GM18520 (cell line): ENCODE data around the gene UCN.
"Not testable (repeated sequence)": the region's sequence is repeated elsewhere in the genome, so short reads cannot be mapped to it uniquely, and the experiment has no call there.

ENCODE experiments used
- ATAC-seq: cut with Tn5 transposase; IDR thresholded peaks from one replicate; pipeline ENCODE4 v1.9.1; 2021; ENCODE audit not compliant: unreplicated experiment

Gene UCN

DNA sequence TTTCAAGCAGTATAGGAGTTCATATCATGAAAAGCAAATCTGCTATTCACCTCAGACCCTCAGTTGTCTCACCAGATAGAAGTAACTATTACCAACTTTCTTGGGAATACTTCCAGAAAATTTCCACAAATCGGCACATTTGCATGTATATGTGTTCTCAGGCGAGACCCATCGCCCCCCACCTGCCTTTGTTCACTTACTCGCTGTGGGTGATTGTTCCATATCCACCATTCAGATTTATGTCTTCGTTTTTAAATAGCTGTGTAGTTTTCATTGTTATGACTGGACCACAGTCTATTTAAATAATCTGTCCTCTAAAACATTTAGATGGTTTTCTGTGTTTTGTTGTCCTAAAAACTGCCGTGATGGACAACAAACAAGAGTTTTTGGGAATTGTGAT, 22.8 kb downstream of the UCN start:
- ATAC-seq: no peak

DNA sequence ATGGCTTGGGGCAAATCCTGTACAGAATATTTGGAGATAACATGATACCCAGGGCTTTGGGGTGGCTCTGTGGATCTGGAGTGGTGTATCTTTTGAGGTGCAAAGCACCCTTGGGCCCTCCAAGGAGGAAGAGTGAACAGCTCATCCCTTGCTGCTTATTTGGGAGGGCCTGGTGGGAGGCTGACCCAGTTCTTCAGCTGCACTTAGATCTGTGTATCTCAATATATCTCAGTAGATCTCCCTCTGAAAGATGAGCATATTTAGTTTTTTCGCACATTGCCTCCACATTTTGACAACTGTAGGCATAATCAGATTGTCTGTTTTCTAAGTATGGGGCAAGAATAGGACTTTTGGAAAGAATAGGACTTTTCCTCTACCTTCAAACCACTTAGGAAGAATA, 23.2 kb downstream of the UCN start:
- no peak for ATAC-seq

DNA sequence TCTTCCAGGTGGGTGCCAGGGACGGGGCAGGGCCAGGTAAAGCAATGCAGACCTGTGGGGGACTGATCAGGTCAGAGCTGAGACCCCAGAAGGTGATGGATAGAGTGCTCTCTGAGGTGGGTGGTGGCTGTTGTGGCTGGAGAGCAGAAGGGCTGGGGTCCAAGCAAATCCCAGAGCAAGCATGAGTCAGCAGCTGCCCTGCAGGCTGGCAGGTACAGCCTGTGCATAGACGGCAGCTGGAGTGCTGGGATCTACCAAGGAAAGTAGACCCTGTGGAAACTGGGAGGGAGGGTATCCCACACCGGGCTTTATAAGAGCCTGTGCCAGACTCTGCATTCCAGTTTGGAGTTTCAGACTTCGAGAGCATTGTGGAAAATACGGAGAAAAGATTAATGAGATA, 25.4 kb downstream of the UCN start:
- no peak for ATAC-seq

DNA sequence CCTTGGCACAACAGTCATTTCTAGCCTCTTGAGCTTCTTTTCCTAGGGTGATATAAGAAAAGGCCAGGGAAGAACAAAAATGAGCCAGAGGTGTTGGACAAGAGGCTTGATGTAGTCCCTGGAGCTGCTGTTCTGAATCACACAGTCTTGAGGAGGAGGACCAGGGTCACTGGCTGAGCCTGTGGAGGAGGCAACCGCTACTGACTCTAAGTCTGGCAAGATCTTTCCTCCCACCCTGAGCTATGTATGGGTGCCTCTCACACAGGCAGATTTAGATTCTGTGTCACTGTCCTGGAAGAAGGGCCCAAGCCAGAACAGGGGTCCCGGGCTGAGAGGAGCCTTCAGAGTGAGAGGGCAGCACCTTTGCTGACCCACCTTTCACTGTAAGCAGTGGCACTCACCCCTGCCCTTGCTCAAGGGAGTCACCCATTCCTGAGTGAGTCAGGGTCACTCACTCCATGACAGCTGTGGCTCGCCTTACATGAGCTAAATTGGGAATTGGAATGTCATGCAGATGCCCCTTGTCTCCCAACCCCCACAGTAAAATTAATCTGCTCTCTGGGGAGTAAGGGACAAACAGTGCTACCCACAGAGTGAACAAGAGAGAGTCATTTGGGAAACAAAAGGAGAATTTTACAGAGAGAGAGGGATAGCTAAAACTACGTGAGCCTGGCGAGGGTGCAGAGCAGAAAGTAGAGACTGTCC, 26.2 kb downstream of the UCN start, which contains the start of gene TRIM54:
Gene TRIM54 (plus strand): TSS at position 575 of the 705 bp plus-strand sequence. CDS start 303 bp downstream, outside the sequence.
- ATAC-seq: no peak

DNA sequence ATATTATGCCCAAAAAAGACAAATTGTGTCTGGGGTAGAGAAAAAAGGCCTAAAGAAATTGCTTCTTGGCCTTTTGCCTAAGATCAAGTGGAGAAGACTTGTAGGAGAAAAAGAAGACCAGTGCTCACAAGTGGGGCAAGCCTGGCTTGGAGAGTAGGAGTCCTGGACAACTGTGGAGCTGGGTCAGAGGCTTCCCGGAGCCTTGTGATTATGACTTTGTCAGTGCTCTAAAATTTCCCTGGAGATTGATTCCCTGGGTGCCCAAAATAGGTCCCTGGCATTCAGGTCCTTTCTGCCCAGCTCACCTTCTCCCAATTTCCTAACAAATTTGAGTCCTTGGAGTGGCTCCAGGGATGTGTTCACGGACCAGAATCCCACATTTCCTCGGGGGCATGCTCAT, 26.8 kb downstream of the UCN start:
- no peak for ATAC-seq

DNA sequence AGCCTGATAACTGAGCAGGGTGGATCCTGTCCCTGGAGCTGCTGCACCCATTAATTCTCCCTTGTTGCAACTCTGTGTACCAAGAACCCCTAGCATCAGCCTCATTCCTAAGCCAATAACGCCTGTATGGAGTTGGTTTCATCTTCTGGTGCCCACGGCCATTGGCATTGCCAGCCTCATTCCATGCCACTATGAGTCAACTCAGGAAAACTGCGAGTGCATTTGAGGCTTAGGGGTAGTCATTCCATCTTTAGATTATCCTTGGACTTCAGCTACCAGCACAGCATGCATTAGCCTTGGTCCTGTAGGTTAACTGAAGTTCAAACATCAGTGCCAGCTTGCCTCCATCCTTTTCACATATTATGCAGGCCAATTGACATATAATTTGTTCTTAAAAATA, 27.4 kb downstream of the UCN start:
- ATAC-seq: no peak

DNA sequence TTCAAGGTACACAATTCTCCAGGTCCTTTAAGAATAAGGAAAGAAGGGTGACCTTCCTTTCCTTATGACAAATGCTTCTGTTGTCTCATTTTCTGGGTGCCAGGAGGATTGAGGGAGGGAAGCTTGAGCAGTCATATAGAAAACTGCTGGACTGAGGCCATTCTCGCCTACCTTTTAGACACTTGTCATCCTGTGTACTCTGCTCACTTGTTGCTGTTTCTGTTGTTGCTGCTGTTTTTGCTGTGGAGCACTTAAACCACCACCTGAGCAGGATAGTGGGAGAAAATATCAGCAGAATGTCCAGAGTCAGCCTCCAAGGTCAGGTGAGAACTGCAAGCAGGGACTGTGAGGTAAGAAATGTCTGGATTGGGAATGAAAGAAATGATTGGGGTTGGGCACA, 30.2 kb downstream of the UCN start:
- no peak for ATAC-seq

DNA sequence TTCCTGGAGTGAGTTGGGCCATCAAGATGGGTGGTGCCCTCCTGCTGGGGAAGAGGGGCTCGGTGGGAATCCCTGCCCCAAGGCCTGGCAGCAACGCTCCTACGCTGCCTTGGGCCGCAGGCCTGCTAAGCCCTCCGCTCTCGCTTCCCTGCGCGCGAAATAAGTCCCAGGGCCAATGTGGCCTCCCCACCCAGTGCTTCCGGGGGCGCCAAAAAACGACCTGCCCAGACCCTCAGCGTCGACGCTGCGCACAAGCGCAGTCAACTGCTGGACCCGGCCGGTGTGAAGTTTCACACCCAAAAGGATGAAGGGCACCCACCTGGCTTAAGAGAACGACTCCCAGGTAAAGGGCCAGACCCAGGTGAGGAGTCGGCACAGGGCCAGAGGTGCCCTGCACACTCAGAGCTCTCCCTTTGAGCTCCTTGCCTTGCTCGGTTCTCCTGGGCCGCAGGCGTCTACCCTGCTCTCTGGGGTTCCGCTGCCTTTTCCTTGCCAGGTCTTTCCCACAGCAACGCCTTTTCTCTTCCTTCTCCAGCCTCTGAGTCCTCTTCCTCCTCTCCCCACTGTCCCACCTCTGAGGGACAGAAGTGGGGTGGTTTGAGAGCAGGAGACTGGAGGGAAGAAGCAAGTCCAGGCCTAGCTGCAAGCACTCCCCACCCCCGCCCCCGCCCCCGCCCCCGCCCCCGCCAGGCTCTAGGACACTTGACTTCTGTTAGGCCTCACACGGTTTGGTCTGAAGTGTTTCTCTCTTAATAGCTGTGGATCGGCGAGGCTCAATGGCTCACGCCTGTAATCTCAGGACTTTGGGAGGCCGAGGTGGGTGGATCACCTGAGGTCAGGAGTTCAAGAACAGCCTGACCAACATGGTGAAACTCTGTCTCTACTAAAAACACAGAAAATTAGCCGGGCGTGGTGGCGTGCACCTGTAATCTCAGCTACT, 32.8 kb downstream of the UCN start, which contains the start of gene DNAJC5G:
Gene DNAJC5G (plus strand): TSS at position 223 of the 940 bp plus-strand sequence. CDS start 1,296 bp downstream, outside the sequence.
- ATAC-seq: no peak

DNA sequence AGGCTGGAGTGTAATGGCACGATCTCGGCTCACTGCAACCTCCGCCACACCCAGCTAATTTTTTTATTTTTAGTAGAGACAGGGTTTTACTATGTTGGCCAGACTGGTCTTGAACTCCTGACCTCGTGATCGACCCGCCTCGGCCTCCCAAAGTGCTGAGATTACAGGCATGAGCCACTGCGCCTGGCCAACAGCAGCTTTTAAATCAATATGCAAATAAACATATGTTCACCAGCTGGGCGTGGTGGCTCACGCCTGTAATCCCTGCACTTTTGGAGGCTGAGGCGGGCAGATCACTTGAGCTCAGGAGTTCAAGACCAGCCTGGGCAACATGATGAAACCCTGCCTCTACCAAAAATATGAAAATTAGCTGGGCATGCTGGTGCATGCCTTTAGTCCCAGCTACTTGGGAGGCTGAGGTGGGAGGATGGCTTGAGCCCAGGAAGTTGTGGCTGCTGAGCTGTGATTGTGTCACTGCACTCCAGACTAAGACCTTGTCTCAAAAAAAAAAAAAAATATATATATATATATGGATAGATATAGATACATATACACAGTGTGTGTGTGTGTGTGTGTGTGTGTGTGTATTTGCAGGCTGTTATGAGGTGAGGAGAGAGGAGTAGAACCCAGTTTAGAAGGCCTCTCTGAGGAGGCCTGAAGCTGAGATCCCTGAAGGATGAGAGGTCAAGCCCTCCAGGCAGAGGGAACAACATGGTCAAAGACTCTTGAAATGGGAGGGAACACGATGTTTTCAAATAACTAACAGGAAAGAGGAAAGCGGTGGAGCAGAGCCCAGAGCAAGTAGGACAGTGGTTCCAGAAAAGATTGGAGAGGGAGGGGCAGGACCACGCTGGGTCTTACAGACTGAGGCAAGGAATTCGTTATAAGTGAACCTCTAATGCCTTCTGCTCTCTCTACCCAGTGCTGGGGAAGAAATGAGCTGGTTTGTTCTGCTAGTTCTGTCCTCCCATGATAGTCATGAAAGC, 35.4 kb downstream of the UCN start:
- ATAC-seq: not testable (repeated sequence)

DNA sequence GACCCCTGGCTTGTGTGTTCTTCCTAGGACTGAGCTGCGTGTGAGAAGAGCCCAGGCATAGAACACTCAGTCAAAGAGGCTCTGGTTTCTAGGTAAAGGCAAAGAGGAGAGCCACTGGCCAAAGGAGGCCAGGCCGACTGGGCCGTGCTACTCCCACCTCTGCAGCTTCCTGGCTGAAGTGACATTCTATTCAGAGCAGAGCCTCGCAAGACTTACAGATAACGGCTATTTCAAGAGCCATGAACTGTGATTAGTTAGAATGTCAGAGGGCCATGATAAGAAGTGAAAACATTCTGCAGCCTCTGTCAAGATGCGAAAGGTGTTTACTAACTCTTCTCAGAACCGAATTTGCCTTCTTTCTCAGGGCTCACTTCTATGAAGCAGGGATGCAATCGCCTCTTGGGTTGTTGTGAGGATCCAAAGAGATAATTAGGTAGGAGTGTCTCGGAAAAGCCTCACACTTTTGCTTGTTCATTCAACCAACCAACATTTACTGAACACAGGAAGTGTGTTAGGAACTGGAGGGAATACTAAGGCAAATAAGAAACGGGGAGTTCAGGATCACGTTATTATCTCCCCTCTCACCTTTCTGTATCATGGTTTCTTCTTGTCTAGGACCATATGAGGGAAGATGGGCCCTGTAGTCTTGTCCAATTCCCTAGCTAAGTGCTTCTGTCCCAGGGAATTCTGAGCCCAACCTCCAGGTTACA, 36.5 kb downstream of the UCN start:
- no peak for ATAC-seq

DNA sequence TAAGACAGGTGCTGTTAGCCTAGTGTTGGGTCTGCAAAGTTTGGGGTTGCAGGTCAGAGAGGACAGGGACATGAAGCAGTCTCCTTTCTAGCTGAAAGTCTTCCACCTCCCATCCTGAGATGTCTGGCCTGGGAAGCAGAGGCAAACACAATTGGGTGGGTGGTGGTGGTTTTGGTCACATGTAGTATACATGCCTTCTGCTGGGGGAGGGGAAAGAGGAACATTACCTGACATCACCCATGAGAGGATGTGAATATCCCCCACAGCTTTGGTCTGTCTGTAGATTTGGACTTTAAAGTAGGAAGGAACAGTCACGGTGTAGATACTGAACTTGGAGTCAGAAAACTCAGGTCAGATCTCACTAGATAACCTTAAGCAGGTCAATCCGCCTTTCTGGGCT, 37.6 kb downstream of the UCN start:
- no peak for ATAC-seq

DNA sequence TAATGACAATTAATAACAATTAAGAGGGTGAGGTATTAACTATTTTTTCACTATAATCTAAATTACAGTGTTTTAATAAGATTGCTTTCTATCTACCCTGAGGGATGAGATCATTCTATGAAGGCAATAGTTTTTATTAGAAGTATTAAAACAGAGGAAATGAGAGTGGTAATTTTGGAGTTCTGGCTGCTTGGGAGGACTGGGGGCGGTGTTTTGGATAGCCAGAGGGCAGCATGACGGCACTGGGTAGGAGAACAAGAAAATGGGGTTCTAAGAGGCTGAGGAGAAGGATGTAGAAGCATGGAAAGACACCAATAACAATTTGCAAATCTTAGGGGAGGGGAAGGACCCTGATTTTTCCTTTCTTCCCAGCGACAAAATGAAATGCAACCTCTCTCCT, 38.1 kb downstream of the UCN start:
- ATAC-seq: no peak

DNA sequence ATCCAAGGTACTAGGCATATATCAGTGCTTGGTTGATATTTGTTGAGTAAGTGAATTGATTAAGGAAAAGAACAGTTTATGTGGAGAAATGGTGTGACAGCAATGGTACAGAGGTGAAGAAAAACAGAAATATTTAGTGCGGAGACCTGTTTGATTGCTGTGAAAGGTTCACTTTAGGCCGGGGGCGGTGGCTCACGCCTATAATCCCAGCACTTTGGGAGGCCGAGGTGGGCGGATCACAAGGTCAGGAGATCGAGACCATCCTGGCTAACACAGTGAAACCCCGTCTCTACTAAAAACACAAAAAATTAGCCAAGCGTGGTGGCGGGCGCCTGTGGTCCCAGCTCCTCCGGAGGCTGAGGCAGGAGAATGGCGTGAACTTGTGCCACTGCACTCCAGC, 39.9 kb downstream of the UCN start:
- ATAC-seq: not testable (repeated sequence)

DNA sequence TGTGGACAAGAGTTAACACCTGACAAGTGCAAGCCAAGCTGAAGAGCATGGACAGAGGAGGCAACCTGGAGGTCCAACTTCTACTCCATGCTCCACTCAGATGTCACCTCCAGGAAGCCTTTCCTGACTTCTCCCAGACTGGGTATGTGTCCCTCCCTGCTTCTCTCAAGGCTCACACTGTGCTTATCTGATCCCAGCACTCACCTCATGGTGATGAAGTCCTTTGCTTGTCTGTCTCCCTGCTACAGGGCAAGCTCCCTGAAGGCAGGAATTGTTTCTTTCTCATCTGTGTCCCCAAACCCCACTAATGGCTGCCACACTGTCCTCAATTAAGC, 42.7 kb downstream of the UCN start:
- ATAC-seq: no peak

DNA sequence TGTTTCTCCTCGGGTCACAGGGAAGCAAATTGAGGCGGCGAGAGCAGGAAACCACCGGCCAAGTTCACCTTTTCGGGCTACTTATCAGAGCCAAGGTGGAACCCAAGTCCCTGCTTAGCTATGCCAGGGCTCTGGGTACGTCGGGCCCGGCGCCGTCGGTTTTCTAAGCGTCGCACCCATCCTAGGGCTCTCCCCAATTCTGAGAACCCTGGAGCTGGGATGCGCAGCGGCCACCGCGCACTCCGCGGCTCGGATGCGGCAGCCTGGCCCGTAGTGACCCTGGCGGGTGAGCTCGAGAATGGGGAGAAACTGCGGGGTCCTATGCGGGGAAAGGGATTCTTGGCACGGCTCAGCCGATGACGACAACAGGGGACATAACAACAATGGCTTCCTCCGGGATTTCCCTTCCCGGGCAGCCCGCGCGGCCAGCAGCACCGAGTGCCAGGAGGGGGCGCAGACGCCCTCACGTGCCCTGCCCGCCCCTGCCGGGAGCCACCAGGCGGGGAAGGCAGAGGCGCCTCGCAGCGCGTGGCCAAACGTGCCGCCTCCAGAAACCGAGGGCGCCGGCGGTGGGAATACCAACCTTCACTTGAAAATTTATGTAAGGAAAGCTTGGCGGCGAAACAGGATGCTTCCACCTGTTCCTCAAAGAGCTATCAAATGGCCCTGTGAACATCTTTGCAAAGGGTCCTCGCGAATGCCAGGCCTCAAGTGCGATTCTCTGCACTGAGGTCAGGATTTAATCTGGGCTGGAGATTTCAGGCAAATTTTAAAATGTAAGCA, 43.3 kb downstream of the UCN start:
- peak; percentile 36 for ATAC-seq

DNA sequence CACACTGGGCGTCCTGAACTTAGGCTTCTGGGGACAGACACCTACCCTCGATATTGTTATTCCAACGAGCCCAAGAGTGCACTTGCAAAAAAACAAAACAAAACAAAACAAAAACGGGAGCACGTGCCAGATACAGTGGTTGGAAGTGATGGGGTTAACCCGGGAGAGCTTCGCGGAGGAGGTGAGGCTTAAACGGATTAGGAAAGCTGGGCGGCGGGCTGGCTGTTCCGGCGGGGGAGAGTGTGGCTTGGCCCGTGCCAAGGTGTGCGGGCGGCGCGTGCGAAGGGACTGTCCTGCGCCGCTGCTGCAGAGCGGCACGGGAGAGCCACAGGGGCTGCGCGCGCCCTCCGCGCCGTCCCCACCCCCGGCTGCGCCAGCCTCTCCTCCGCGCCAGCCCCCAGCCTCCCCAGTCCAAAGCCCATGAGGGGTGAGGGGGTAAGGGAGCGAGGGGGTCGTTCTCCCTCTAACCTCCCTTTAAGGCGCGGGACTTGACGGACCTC, 43.9 kb downstream of the UCN start:
- no peak for ATAC-seq

DNA sequence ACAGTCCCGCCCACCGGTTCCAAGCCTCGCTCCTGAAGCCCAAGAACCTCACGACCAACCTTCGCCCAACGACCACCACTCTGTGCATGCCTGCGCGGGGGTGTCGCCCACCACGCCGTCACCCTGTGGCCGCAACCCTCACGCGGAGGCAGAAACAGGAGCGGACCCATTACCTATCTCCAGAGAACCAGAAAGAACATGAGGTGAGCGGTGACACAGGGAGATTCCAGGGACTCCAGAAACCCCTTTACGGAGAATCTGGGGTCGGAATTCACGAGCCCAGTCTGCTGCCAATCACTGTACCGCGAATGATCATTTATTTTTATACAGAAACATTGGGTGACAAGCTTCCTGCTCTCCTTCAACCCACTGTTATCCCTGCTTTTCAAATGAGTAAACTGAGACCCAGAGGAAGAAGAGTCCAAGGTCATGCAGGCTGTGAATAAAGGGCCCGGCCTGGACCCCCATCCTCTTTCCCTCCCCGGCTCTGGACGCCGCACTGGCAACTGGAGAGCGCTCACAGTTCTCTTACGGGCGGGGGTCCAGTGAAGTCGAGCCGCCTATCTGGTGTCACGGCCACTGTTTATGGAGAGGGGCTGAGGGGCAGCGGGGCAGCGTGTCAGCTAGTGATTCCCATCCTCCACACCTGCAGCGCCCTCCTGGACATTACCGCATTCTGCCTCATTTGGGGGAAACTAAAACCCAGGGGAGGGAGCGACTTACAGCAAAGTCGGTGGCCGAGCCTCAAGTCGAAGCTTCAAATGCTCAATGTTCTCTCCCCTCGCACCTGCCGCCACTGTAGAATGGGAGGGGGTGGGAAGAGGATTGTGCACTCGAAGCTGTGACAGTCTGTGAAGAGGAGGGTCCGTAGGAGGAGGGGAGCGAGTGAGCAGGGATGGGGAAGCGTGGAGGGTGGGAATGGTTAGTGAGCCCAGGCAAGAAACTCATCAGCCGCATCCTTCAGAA, 44.7 kb downstream of the UCN start:
- no peak for ATAC-seq
